Measurements from ENCODE around the gene FREM2.

The FREM2 gene, protein sequence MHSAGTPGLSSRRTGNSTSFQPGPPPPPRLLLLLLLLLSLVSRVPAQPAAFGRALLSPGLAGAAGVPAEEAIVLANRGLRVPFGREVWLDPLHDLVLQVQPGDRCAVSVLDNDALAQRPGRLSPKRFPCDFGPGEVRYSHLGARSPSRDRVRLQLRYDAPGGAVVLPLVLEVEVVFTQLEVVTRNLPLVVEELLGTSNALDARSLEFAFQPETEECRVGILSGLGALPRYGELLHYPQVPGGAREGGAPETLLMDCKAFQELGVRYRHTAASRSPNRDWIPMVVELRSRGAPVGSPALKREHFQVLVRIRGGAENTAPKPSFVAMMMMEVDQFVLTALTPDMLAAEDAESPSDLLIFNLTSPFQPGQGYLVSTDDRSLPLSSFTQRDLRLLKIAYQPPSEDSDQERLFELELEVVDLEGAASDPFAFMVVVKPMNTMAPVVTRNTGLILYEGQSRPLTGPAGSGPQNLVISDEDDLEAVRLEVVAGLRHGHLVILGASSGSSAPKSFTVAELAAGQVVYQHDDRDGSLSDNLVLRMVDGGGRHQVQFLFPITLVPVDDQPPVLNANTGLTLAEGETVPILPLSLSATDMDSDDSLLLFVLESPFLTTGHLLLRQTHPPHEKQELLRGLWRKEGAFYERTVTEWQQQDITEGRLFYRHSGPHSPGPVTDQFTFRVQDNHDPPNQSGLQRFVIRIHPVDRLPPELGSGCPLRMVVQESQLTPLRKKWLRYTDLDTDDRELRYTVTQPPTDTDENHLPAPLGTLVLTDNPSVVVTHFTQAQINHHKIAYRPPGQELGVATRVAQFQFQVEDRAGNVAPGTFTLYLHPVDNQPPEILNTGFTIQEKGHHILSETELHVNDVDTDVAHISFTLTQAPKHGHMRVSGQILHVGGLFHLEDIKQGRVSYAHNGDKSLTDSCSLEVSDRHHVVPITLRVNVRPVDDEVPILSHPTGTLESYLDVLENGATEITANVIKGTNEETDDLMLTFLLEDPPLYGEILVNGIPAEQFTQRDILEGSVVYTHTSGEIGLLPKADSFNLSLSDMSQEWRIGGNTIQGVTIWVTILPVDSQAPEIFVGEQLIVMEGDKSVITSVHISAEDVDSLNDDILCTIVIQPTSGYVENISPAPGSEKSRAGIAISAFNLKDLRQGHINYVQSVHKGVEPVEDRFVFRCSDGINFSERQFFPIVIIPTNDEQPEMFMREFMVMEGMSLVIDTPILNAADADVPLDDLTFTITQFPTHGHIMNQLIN (N-terminal part only)

DNA sequence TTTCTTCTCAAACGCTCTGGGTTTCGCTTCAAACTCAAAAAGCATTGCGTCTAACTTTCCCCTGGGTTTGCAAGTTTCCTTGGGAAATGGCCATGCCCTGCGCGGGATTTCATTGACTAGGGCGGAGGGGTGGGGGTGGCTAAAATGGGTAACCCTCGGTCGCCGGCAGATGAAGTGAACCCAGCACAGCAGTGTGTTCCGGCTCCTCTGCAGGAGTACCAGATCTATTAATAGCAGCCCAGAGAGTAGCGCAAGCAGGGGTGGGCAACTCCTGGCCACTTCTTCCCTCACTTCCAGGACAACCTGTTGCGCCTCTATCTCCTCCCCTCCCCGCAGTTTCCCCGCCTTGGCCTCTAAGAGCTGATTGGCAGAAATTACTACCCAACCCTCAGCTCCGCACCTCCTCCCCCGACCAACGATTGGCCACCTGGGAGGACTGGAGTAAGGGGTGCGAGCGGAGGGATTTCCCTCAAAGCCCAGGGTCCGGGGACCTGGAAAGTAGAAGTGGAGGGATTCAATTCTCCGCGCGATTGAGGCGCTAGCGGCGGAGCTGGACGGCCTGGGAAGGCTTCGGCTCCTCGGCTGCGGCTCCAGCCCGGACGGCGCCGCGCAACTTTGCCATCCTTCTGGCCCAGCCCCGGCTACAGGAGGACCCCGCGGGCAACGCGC, at the start of gene FREM2:
Gene FREM2 (plus strand): TSS at position 501 of the 669 bp plus-strand sequence. CDS start 268 bp downstream, outside the sequence.
- peaks cover 40% of the 10 kb centered on the region for H3K27me3 Mint-ChIP-seq
- peaks cover 0 to 5% of the 10 kb centered on the region in 2 donors for H3K9me3 Mint-ChIP-seq
- peak within 1 kb of the TSS in 1 of 2 donors; percentile 10 for H3K4me3 Mint-ChIP-seq
- H3K27ac Mint-ChIP-seq: no peak within 1 kb of the TSS
- DNase-seq (no peak), ATAC-seq (peak; percentile 9)
- H3K4me1 Mint-ChIP-seq: no peaks in the 10 kb centered on the region

DNA sequence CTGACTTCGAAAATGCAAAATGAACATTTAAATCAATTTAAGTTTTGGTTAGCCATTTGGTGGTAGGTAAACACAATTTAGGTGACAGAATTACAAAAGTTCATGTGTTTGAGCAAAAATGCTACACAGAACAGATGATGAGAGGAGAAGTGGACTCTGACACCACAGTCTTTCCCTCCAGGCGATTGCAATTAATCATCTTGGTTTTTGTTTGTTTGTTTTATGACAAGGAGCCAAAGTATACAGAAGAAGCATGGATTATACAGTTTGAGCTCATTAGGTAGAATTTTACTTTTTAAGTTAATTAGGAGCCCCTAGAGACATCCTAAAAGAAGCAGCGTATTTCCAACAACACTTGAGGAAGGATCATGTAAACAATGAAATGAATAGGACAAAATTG, 49.3 kb upstream of the FREM2 start:
- H3K9me3 Mint-ChIP-seq: no peaks in the 10 kb centered on the region
- no peak overlapping the region for H3K27ac Mint-ChIP-seq
- DNase-seq: no peak
- H3K4me1 Mint-ChIP-seq: no peaks in the 10 kb centered on the region
- ATAC-seq: no peak
- peaks cover 16% of the 10 kb centered on the region for H3K27me3 Mint-ChIP-seq
- H3K4me3 Mint-ChIP-seq: no peak overlapping the region

- Mint-ChIP-seq H3K9me3 (no peaks in the 10 kb centered on the region), H3K27ac (no peak overlapping the region), H3K4me1 (no peaks in the 10 kb centered on the region), H3K27me3 (peaks cover 16% of the 10 kb centered on the region), H3K4me3 (no peak overlapping the region)
- DNase-seq (no peak), ATAC-seq (no peak)
Measured at GRCh38 chr13:38641164-38641948, 45.5 kb upstream of the FREM2 start.

DNA sequence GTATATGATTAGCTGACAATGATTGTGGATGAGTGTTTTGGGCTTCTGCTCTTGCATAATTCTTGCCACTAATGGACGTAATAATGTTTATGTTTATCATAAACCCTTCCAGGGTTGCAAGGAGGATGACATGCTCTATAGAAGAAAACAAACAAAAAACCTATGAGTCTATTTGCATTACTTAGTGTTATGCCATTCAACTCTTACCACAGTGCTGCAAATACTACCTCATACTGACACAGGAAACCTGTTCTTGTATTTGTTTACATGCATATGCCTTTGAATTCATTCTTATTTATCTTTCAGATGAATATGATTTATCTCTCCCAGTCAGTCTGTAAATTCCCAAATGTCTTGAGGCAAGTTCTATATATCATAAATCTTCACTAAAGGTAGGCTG, 39.6 kb upstream of the FREM2 start:
- ATAC-seq (no peak), DNase-seq (no peak)
- no peaks in the 10 kb centered on the region for H3K4me1 Mint-ChIP-seq
- no peaks in the 10 kb centered on the region for H3K9me3 Mint-ChIP-seq
- H3K27me3 Mint-ChIP-seq: no peaks in the 10 kb centered on the region
- H3K27ac Mint-ChIP-seq: no peak overlapping the region
- H3K4me3 Mint-ChIP-seq: no peak overlapping the region

GRCh38 chr13:38648912-38649311, 38.0 kb upstream of the FREM2 start:
- Mint-ChIP-seq H3K27ac (no peak overlapping the region), H3K27me3 (no peaks in the 10 kb centered on the region), H3K4me3 (no peak overlapping the region), H3K9me3 (no peaks in the 10 kb centered on the region), H3K4me1 (no peaks in the 10 kb centered on the region)
- no peak for DNase-seq
- ATAC-seq: no peak

GRCh38 chr13:38656699-38657098, 30.2 kb upstream of the FREM2 start:
- Mint-ChIP-seq H3K27me3 (no peaks in the 10 kb centered on the region), H3K4me3 (no peak overlapping the region), H3K27ac (no peak overlapping the region), H3K4me1 (no peaks in the 10 kb centered on the region), H3K9me3 (no peaks in the 10 kb centered on the region)
- DNase-seq: no peak
- no peak for ATAC-seq

GRCh38 chr13:38657191-38657590, 29.7 kb upstream of the FREM2 start:
- ATAC-seq (no peak), DNase-seq (no peak)
- no peak overlapping the region for H3K27ac Mint-ChIP-seq
- no peaks in the 10 kb centered on the region for H3K4me1 Mint-ChIP-seq
- H3K4me3 Mint-ChIP-seq: no peak overlapping the region
- H3K27me3 Mint-ChIP-seq: no peaks in the 10 kb centered on the region
- H3K9me3 Mint-ChIP-seq: no peaks in the 10 kb centered on the region

- no peaks in the 10 kb centered on the region for H3K27me3 Mint-ChIP-seq
- no peak for ATAC-seq
Measured at GRCh38 chr13:38658906-38659305, 28.0 kb upstream of the FREM2 start.

GRCh38 chr13:38661010-38661675, 25.7 kb upstream of the FREM2 start:
- no peaks in the 10 kb centered on the region for H3K4me1 Mint-ChIP-seq
- H3K27ac Mint-ChIP-seq: no peak overlapping the region
- H3K4me3 Mint-ChIP-seq: no peak overlapping the region
- H3K27me3 Mint-ChIP-seq: no peaks in the 10 kb centered on the region
- ATAC-seq (no peak), DNase-seq (no peak)
- H3K9me3 Mint-ChIP-seq: no peaks in the 10 kb centered on the region

More at GRCh38 chr13:38658906-38659305, 28.0 kb upstream of the FREM2 start:
- no peak for DNase-seq
- Mint-ChIP-seq H3K27ac (no peak overlapping the region), H3K4me1 (no peaks in the 10 kb centered on the region), H3K9me3 (no peaks in the 10 kb centered on the region), H3K4me3 (no peak overlapping the region)

GRCh38 chr13:38662362-38662761, 24.5 kb upstream of the FREM2 start:
- H3K9me3 Mint-ChIP-seq: no peaks in the 10 kb centered on the region

DNA sequence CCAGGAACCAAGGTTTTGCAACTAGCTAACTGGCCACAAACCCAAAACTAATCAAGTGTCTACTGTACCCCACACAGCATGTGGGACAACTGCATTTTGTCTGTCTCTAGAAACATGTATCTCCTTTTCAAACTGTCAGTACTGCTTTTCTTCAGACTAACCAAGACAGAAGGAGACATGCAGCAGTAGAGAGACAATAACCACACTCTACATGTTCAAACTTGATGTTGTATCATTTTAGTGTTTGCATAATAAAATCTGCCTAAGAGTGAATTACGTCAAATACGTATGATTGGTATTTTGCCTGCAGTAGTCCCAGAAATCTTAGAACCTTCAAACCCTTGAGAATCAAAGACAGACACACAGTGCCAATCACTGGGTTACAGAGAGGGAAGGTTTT, 22.0 kb upstream of the FREM2 start:
- DNase-seq: no peak
- Mint-ChIP-seq H3K27me3 (peaks cover 7% of the 10 kb centered on the region), H3K4me3 (no peak overlapping the region), H3K27ac (no peak overlapping the region), H3K4me1 (no peaks in the 10 kb centered on the region), H3K9me3 (peaks cover 0 to 4% of the 10 kb centered on the region in 2 donors)
- ATAC-seq: no peak

More at GRCh38 chr13:38662362-38662761, 24.5 kb upstream of the FREM2 start:
- ATAC-seq: no peak
- DNase-seq: no peak
- H3K27me3 Mint-ChIP-seq: no peaks in the 10 kb centered on the region
- no peak overlapping the region for H3K4me3 Mint-ChIP-seq
- no peak overlapping the region for H3K27ac Mint-ChIP-seq
- no peaks in the 10 kb centered on the region for H3K4me1 Mint-ChIP-seq

DNA sequence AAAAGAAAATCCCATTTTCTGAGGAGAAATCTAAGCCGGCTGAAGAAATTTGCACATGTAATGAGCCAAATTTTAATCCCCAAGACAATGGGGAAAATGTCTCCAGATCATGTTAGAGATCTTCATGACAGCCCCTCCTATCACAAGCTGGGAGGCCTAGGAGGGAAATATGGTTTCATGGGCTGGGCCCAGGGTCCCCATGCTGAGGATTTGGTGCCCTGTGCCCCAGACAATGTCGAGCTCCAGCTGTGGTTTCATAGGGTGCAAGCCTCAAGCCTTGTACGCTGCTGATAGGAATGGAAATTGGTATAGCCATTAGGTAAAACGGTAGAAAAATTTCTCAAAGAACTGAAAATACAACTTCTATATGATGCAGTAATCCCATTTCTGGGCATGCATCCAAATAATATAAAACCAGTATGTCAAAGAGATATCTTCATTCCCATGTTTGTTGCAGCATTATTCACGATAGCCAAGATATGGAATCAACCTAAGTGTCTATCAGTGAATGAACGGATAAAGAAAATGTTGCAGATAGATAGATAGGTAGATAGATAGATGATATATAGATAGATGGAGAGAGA, 19.3 kb upstream of the FREM2 start:
- ATAC-seq (no peak), DNase-seq (no peak)
- no peak overlapping the region for H3K4me3 Mint-ChIP-seq

DNA sequence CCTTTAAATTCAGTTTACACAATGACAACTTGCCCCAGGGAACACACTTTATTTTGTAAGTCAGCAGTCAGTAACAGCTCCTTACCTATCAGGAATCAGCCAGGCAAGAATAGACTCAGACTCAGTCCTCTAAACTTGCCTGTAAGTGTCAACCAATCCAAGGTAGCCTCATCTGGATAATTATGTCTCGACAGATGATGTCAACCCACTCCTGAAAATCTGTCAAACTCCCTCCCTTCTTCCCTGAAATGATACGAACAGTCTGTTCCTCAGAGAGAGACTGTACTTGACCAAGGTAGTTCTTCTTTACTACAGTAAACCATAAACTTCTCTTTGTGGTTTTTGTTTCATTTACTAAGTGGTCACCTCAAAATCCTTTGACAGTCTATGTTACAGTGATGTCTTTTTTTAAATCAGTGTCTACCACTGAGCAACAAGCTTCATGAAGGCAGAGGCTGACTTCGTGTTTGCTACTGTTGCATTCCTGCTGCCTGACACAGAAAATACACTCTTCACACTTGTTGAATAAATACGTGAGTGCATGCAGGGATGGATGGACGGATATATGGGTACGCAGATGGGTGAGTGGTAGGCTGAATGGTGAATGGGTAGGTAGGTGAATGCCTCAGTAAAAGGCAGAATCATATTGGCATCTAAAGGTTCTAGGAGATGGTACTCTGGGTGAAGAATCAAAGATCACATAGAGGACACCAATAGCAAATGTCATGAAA, 17.5 kb upstream of the FREM2 start:
- H3K27ac Mint-ChIP-seq: no peak overlapping the region
- peaks cover 7% of the 10 kb centered on the region for H3K27me3 Mint-ChIP-seq
- H3K9me3 Mint-ChIP-seq: peaks cover 0 to 4% of the 10 kb centered on the region in 2 donors
- no peaks in the 10 kb centered on the region for H3K4me1 Mint-ChIP-seq
- no peak overlapping the region for H3K4me3 Mint-ChIP-seq
- no peak for DNase-seq
- no peak for ATAC-seq

More for the DNA sequence above, 19.3 kb upstream of the FREM2 start:
- H3K27me3 Mint-ChIP-seq: peaks cover 7% of the 10 kb centered on the region
- no peak overlapping the region for H3K27ac Mint-ChIP-seq
- H3K9me3 Mint-ChIP-seq: peaks cover 0 to 4% of the 10 kb centered on the region in 2 donors
- no peaks in the 10 kb centered on the region for H3K4me1 Mint-ChIP-seq

Measured in stimulated activated naive CD8-positive, alpha-beta T cell treated with anti-CD3 and anti-CD28 coated beads, Interleukin-15, amount 100 ng/mL, for 72 hours (primary cell).